ENCODE data around the gene IL17D.
"Not testable (repeated sequence)": the region's sequence is repeated elsewhere in the genome, so short reads cannot be mapped to it uniquely, and the experiment has no call there.

Gene IL17D

DNA sequence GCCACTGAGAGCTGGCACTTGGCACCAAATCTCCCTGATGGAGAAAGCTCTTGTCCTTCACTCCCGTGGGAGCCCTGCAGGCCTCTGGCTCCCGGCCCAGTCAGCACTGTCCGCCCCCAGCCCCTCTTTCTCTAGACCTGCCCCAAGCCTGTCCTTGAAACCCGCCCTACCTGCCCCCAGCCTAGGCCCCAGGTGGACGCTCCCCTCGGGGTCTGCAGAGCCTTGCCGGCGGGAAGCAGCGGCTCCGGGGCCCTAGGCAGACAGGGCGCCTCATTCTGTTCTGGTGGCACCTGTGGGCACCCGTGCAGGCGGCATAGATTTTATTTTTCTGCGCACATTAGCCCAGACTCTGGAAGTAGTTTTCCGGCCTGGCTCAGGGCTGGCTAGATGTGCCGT is 17.6 kb downstream of the IL17D start:
- DNase-seq, result no peak

DNA sequence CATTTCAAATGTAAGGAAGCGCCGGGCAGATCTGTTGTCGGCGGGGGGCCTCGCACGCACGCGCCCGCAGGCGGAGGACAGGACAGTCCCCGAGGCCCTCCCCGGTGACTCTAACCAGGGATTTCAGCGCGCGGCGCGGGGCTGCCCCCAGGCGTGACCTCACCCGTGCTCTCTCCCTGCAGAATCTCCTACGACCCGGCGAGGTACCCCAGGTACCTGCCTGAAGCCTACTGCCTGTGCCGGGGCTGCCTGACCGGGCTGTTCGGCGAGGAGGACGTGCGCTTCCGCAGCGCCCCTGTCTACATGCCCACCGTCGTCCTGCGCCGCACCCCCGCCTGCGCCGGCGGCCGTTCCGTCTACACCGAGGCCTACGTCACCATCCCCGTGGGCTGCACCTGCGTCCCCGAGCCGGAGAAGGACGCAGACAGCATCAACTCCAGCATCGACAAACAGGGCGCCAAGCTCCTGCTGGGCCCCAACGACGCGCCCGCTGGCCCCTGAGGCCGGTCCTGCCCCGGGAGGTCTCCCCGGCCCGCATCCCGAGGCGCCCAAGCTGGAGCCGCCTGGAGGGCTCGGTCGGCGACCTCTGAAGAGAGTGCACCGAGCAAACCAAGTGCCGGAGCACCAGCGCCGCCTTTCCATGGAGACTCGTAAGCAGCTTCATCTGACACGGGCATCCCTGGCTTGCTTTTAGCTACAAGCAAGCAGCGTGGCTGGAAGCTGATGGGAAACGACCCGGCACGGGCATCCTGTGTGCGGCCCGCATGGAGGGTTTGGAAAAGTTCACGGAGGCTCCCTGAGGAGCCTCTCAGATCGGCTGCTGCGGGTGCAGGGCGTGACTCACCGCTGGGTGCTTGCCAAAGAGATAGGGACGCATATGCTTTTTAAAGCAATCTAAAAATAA is 18.2 kb downstream of the IL17D start:
- DNase-seq, result no peak

DNA sequence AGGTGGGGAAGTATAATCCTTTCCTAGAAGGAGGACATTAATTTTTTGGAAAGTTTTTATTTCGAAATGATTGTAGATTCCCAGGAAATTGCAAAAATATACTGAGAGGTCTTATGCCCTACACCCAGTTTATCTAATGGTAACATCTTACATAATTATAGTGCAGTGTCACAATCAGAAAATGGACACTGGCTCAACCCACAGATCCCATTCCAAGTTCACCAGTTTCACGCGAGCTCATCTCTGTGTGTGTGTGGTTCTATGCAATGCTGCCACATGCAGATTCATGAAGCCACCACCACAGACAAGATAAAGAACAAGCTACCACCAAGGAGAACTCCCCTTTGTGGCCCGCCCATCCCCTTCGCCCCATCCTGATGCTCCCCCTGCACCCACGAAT is 24.4 kb downstream of the IL17D start:
- no peak for DNase-seq

DNA sequence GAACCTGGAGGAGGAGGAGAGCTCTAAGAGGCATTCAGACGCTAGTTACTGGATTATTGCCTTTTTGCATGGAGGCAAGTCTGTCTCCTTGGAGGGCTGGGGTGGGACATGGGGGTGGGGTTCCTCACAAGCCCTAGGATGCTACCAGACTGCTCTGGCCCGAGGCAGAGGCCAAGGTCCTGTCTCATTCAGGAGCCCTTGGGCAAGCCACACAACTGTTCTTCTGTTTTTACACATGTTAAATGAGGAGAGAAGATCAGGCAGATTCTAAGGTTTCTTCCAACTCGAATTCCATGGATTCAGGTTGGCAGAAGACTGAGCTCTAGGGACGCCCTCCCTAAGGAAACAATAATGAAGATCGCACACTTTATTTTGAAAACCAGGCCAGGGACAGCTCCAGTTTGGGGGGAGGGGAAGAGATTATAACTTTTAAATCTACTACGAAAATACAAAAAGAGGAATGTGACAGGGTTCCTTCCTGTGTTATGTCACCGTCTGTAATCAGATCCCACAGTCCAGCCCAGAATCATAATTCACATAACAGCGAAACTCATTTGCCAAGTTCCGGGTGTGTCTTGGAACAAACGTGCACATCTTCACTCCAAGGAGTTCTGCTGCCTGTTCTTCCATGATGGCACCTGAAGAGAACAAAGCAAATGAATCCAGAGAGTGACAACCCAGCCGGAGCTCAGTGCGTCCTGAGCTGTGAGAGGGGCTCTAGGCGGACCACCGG is 25.2 kb downstream of the IL17D start:
- no peak for DNase-seq

DNA sequence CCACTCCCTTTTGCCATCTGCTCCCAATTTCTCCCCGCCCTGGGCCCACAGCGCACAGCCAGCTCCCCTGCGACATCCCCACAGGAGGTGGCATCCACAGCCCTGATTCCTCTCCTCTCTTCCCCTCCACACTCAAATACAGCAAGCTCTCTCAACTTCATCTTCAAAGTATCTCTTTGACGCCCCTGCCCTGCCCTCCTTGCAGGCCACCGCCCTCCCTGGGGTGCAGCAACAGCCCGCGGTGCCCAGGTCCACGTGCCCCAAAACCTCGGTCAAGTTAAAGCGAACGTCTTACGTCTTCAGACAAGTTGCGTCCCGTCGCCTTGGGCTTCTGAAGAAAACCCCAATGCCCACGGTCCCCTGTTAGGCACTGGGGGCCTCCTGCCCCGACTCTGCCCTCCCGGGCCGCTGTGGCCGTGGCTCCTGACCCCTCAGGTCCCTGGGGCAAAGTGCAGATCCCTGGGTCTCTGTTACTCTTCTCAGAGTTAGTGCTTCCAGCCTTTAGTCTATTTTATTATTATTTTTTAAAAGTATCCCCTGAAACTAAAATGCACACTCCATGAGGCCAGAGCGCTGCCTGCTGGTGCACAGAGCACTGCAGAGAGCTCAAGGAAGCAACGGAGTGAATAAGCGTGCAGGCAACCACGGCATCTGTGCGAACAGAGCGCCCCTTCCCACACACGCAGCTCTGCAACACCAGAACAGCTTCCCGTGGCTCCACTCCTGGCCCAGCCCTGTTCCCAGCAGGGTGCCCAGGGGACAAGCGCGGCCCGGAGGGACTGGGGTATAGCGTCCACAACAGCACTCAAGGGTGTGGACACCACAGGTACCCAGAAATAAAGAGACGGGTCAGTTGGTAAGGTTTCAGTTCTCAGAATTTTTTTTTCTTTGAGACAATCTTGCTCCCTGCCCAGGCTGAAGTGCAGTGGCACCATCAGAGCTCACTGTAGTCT is 26.4 kb downstream of the IL17D start:
- DNase-seq, result no peak

DNA sequence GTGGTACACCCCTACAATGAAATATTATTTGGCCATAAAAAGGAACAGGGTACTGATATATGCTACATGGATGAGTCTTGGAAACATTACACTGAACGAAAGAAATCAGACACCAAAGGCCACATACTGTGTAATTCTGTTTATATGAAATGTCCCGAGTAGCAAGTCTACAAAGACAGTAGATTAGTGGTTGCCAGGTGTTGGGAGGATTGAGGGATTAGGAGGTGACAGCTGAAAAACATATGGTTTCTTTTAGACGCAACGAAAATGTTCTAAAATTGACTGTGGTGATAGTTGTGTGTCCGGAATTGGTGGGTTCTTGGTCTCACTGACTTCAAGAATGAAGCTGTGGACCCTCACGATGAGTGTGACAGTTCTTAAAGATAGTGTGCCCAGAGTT is 35.1 kb downstream of the IL17D start:
- no peak for DNase-seq

DNA sequence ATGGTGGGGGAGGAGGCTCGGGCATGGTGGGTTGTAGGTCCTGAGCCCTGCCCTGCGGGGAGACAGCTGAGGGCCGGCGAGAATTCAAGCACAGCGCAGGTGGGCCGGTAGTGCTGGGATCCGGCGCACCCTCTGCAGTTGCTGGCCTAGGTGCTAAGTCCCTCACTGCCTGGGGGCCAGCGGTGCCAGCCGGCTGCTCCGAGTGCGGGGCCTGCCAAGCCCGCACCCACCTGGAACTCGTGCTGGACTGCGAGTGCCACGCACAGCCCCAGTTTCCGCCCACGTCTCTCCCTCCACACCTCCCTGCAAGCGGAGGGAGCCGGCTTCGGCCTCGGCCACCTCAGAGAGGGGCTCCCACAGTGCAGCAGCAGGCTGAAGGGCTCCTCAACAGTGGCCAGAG is 36.5 kb downstream of the IL17D start:
- no peak for DNase-seq

DNA sequence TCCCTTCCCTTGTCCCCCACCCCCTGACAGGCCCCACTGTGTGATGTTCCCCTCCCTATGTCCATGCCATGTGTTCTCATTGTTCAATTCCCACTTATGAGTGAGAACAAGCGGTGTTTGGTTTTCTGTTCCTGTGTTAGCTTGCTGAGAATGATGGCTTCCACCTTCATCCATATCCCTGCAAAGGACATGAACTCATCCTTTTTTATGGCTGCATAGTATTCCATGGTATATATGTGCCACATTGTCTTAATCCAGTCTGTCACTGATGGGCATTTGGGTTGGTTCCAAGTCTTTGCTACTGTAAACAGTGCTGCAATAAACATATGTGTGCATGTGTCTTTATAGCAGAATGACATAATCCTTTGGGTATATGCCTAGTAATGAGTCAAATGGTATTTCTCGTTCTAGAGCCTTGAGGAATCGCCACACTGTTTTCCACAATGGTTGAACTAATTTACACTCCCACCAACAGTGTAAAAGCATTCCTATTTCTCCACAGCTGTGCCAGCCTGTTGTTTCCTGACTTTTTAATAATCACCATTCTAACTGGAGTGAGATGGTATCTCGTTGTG is 40.4 kb downstream of the IL17D start:
- DNase-seq, result not testable (repeated sequence)

DNA sequence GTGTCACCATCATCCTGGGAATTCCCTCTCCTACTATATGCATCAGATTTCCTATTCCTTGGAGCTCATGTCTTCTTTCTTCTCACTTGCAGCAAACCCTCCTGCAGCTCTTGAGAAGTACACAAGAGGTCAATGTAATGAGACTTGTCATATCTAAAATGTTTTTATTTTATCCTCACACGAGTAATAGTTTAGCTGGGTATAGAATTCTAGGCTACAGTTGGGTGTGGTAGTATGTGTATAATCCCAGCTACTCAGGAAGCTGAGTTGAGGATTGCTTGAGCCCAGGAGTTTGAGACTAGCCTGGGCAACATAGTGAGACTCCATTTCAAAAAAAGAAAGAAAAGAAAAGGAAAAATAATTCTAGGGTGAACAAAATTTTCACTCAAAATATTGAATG is 45.9 kb downstream of the IL17D start:
- no peak for DNase-seq

DNA sequence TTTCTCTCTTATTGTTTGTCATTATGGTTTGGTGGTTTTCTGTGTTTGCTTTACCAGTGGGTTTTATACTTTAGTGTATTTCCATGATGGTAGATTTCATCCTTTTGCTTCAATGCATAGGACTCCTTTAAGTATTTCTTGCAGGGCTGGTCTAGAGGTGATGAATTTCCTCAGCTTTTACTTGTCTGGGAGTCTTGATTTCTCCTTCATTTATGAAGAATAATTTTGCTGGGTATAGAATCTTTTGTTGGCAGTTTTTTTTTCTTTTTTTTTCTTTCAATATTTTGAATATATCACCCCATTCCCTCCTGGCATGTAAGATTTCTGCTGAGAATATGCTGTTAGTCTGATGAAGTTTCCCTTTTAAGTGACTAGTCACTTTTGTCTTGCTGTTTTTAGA is 50.5 kb downstream of the IL17D start:
- DNase-seq, result no peak

DNA sequence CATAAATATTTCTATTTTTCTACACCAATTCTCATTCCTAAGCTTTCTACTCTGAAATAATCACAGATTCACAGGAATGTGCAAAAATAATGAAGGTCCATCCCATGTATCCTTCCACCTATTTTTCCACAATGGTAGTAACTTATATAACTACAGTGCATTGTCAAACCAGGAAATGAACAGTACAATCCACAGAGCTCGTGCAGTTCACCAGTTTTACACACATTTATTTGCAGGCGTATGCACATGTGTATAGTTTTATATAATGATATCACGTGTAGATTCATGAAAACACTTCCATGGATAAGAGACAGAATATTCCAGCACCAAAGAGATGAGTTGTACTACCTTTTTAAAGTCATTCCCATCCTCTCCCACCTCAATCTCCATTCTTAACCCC is 57.4 kb downstream of the IL17D start:
- no peak for DNase-seq

DNA sequence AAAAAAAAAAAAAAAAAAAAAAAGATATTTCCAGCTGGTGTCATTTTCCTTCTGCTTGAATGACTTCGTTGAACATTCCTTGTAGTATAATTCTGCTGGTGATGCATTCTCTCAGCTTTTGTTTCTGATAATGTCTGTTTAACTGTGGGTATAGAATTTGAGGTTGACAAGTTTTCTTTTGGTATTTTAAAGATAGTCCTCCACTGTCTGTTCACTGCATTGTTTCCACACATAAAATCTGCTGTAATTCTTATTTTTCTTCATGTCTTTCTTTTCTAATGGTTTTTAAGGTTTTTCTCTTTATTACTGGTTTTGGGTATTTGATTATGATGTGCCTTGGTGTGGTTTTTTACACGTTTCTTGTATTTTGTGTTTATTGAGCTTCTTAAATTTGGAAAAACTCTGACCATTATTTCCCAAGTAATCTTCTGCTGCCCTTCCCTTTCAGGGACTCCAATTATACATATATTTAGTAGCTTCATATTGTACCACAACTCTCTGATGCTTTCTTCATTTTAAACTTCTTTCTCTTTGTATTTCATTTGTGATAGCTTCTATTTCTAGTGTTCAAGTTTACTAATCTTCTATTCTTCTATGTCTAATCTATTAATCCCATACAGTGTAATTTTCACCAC is 63.9 kb downstream of the IL17D start:
- no peak for DNase-seq

DNA sequence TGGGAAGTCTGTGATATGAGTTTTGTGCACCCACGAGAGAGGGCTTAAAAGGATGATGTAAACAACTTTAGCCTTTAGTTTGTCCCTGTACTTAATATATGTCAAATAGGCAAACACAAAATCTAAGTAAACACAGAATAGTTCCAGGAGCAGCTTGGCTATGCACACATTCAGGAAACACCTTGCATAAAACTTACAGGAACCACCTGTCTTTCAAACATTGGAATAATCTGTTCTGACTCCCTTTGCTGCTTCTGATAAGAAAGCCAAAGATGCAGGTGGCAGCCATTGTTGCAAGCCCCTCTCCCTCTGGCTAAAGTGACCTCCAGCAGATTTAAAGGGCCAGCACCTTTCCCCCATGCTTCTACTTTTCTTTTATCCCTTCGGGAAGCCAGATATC is 65.6 kb downstream of the IL17D start:
- no peak for DNase-seq

DNA sequence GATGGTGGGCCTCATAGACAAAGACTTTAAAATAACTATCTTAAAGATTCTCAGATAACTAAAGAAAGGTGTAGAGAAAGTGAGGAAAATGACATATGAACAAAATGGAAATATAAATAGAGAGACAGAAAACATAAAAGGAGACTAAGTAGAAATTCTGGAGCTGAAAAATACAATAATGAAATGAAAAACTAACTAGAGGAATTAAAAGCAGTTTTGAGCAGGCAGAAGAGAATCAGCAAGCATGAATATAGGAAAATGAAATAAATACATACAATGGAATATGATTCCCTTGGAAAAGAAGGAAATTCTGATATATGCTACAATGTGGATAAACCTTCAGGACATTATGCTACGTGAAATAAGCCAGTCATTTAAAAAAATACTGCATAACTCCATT is 66.3 kb downstream of the IL17D start:
- DNase-seq, result no peak

All from NCI-H1105 treated with DMSO at 0.1 percent for 48 hours (cell line).